ENCODE results near the gene TUBB1.

DNA sequence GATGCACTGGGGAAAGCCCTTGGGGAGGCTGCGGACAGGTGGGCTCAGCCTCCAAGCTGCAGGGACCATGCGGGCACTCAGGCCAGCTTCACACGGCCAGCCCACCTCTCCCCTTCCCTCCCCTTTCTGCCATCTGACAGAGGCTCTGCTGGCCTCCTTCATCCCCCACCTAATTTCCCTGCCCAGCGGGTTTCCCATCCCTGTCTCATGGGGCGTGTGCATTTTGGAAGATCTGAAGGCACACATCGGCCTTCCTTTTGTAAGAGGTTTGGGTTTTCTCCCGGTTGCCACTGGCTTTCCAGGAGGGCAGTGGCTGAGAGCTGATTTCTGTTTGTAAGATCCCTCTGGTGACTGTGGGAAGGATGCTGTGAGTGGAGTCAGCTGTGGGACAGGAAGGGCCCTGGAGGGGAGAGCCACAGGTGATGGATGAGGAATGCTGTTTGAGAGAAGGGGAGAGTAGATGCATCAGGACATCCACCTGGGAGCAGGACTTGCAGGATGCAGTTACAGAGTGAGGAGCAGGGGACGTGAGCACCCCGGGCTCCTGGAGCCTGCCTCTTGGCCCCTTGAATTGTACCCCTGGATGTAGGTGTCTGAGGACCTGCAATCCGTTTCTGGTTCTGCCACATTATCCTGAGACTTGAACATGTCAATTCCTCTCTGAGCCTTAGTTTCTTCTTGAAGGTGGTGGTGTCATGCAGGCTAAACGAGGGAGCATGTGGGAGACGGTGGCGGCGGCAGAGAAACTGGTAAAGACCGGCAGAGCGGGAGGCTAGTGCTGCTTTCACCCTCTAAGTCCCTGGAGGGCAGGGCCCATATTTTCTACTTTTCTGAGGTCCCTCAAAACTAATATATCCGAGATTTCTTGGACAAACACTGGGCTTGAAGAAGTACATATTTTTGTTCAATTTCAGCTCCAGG is 5.9 kb upstream of the TUBB1 start:
- no peak for TF ChIP-seq POLR2A (IDR thresholded peaks at IDR 0.05; ENCODE audit: extremely low read depth, insufficient read length)
- TF ChIP-seq, protein P1, sequence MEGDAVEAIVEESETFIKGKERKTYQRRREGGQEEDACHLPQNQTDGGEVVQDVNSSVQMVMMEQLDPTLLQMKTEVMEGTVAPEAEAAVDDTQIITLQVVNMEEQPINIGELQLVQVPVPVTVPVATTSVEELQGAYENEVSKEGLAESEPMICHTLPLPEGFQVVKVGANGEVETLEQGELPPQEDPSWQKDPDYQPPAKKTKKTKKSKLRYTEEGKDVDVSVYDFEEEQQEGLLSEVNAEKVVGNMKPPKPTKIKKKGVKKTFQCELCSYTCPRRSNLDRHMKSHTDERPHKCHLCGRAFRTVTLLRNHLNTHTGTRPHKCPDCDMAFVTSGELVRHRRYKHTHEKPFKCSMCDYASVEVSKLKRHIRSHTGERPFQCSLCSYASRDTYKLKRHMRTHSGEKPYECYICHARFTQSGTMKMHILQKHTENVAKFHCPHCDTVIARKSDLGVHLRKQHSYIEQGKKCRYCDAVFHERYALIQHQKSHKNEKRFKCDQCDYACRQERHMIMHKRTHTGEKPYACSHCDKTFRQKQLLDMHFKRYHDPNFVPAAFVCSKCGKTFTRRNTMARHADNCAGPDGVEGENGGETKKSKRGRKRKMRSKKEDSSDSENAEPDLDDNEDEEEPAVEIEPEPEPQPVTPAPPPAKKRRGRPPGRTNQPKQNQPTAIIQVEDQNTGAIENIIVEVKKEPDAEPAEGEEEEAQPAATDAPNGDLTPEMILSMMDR (IDR thresholded peaks at IDR 0.05; ENCODE audit: low read depth, low read length), result no peak
- TF ChIP-seq, protein P2, sequence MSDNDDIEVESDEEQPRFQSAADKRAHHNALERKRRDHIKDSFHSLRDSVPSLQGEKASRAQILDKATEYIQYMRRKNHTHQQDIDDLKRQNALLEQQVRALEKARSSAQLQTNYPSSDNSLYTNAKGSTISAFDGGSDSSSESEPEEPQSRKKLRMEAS (IDR thresholded peaks at IDR 0.05; ENCODE audit: low read depth, low read length), result no peak

All from NB4 (cell line).